ENCODE results near the gene SLC13A5.
"Not testable (repeated sequence)": the region's sequence is repeated elsewhere in the genome, so short reads cannot be mapped to it uniquely, and the experiment has no call there.

Gene SLC13A5

GRCh38 chr17:6711081-6711674 lies 2.0 kb downstream of the SLC13A5 start:
- DNase-seq (ENCODE audit: low read depth, low spot score) = no peak

- no peak for DNase-seq (ENCODE audit: low read depth, low spot score)
Measured at GRCh38 chr17:6710317-6710716, 2.9 kb downstream of the SLC13A5 start.

GRCh38 chr17:6708357-6708961 lies 4.7 kb downstream of the SLC13A5 start:
- no peak for DNase-seq (ENCODE audit: low read depth, low spot score)

- no peak for DNase-seq (ENCODE audit: low read depth, low spot score)
Measured at GRCh38 chr17:6706996-6707395, 6.2 kb downstream of the SLC13A5 start.

GRCh38 chr17:6706499-6706898 lies 6.7 kb downstream of the SLC13A5 start:
- no peak for DNase-seq (ENCODE audit: low read depth, low spot score)

GRCh38 chr17:6704470-6705052 lies 8.6 kb downstream of the SLC13A5 start:
- no peak for DNase-seq (ENCODE audit: low read depth, low spot score)

- DNase-seq (ENCODE audit: low read depth, low spot score) = no peak
Measured at GRCh38 chr17:6703751-6704150, 9.4 kb downstream of the SLC13A5 start.

- DNase-seq (ENCODE audit: low read depth, low spot score) = no peak
Measured at GRCh38 chr17:6702567-6703215, 10.5 kb downstream of the SLC13A5 start.

GRCh38 chr17:6701719-6702118 lies 11.4 kb downstream of the SLC13A5 start:
- DNase-seq (ENCODE audit: low read depth, low spot score) = no peak

- DNase-seq (ENCODE audit: low read depth, low spot score) = no peak
Measured at GRCh38 chr17:6700948-6701307, 12.2 kb downstream of the SLC13A5 start.

- DNase-seq (ENCODE audit: low read depth, low spot score) = no peak
Measured at GRCh38 chr17:6699997-6700947, 12.9 kb downstream of the SLC13A5 start.

GRCh38 chr17:6698004-6698403 lies 15.2 kb downstream of the SLC13A5 start:
- no peak for DNase-seq (ENCODE audit: low read depth, low spot score)

GRCh38 chr17:6696906-6697305 lies 16.3 kb downstream of the SLC13A5 start:
- DNase-seq (ENCODE audit: low read depth, low spot score) = no peak

- DNase-seq (ENCODE audit: low read depth, low spot score) = no peak
Measured at GRCh38 chr17:6695565-6695964, 17.6 kb downstream of the SLC13A5 start.

- no peak for DNase-seq (ENCODE audit: low read depth, low spot score)
Measured at GRCh38 chr17:6695051-6695450, 18.1 kb downstream of the SLC13A5 start.

- DNase-seq (ENCODE audit: low read depth, low spot score) = not testable (repeated sequence)
Measured at GRCh38 chr17:6691958-6692357, 21.2 kb downstream of the SLC13A5 start.

GRCh38 chr17:6691546-6691945 lies 21.6 kb downstream of the SLC13A5 start:
- DNase-seq (ENCODE audit: low read depth, low spot score) = no peak

GRCh38 chr17:6690641-6691040 lies 22.5 kb downstream of the SLC13A5 start:
- DNase-seq (ENCODE audit: low read depth, low spot score) = no peak

- no peak for DNase-seq (ENCODE audit: low read depth, low spot score)
Measured at GRCh38 chr17:6688944-6689343, 24.2 kb downstream of the SLC13A5 start.

GRCh38 chr17:6686026-6686425 lies 27.1 kb downstream of the SLC13A5 start:
- no peak for DNase-seq (ENCODE audit: low read depth, low spot score)

- no peak for DNase-seq (ENCODE audit: low read depth, low spot score)
Measured at GRCh38 chr17:6684881-6685767, 28.0 kb downstream of the SLC13A5 start.
